Stimulated activated naive B cell treated with anti-CD40 and anti-IgM and Interleukin-4, amounts not matched to agents 10 μg/mL and 1 μg/mL and 100 μg/mL, for 72 hours (primary cell): ENCODE measurements around the gene ACOX3.
"Not testable (repeated sequence)": the region's sequence is repeated elsewhere in the genome, so short reads cannot be mapped to it uniquely, and the experiment has no call there.

Experiments
- ATAC-seq, 2 donors: fragments of 150-1000 bp; cut with Tn5 transposase; replicated peaks; 2 replicates each; pipeline ENCODE4 v1.10.0; 2021; ENCODE audit warnings: moderate library complexity in 1 of 2
- DNase-seq: peaks from one replicate; pipeline ENCODE4 v3.0.0; 2021
- H3K27ac Mint-ChIP-seq: one replicate; pipeline ENCODE4 v1.8.0; 2022; ENCODE audit warnings: mild to moderate bottlenecking, mixed read lengths
- H3K27me3 Mint-ChIP-seq, 2 donors: one replicate each; pipeline ENCODE4 v1.8.0; 2022; ENCODE audit warnings: mixed read lengths in 2 of 2
- H3K36me3 Mint-ChIP-seq, 2 donors: one replicate each; pipeline ENCODE4 v1.8.0; 2022; ENCODE audit warnings: mixed read lengths in 2 of 2, mild to moderate bottlenecking in 1 of 2
- H3K4me1 Mint-ChIP-seq, 2 donors: one replicate each; pipeline ENCODE4 v1.8.0; 2022; ENCODE audit warnings: mixed read lengths in 2 of 2, mild to moderate bottlenecking in 1 of 2
- H3K4me3 Mint-ChIP-seq, 2 donors: one replicate each; pipeline ENCODE4 v1.8.0; 2022; ENCODE audit warnings: mild to moderate bottlenecking in 2 of 2, mixed read lengths in 2 of 2, moderate library complexity in 1 of 2
- H3K9me3 Mint-ChIP-seq, 2 donors: one replicate each; pipeline ENCODE4 v1.8.0; 2022; ENCODE audit warnings: mixed read lengths in 2 of 2, mild to moderate bottlenecking in 1 of 2

ACOX3 gene

GRCh38 chr4:8343262-8343966 lies 97.1 kb downstream of the ACOX3 start:
- Mint-ChIP-seq H3K27ac (no peak overlapping the region), H3K9me3 (peaks cover 1 to 4% of the 10 kb centered on the region in 2 donors), H3K4me3 (no peak overlapping the region), H3K27me3 (peaks cover 5 to 8% of the 10 kb centered on the region in 2 donors), H3K36me3 (no peaks in the 10 kb centered on the region), H3K4me1 (no peaks in the 10 kb centered on the region)
- ATAC-seq = no peak
- no peak for DNase-seq

DNA sequence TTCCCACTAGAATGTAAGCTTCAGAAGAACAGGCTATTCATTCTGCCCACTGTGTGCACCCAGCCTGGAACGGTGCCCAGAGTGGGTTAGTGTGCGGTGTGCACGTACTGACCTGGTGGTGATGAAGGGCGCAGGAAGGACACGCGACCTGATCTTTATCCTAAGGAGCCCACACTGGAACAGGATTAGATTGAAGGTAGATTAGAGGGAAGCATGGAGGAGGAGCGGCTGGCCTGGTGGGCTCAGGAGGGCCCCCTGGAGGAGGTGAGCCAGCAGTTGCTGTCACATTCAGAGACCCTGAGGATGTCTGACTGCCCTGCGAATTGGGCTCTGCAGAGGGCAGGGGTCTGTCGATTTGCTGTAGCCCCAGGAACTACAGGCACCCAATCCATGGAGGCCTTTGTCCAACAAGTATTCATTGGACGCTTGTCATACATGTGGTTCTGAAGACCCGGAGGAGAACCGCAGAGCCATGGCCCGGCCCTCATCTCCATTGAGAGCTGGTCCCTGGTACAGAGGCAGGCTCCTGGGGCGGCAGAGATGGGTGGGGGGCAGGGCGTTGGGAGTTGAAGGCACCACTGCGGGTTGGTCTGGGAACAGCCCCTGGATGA lies 97.8 kb downstream of the ACOX3 start:
- Mint-ChIP-seq H3K4me1 (no peaks in the 10 kb centered on the region), H3K9me3 (peaks cover 6 to 7% of the 10 kb centered on the region in 2 donors), H3K27ac (no peak overlapping the region), H3K27me3 (peaks cover 5 to 8% of the 10 kb centered on the region in 2 donors), H3K36me3 (no peaks in the 10 kb centered on the region), H3K4me3 (no peak overlapping the region)
- no peak for ATAC-seq
- DNase-seq = no peak

GRCh38 chr4:8341691-8342090 lies 98.8 kb downstream of the ACOX3 start:
- H3K4me1 Mint-ChIP-seq = no peaks in the 10 kb centered on the region
- H3K36me3 Mint-ChIP-seq = no peaks in the 10 kb centered on the region
- H3K4me3 Mint-ChIP-seq = no peak overlapping the region
- peaks cover 5 to 8% of the 10 kb centered on the region in 2 donors for H3K27me3 Mint-ChIP-seq
- peaks cover 8 to 9% of the 10 kb centered on the region in 2 donors for H3K9me3 Mint-ChIP-seq
- H3K27ac Mint-ChIP-seq = no peak overlapping the region
- ATAC-seq = no peak
- DNase-seq = no peak

GRCh38 chr4:8341281-8341680 lies 99.2 kb downstream of the ACOX3 start:
- peaks cover 12% of the 10 kb centered on the region in 2 donors for H3K9me3 Mint-ChIP-seq
- not testable (repeated sequence) for H3K4me3 Mint-ChIP-seq, H3K4me1 Mint-ChIP-seq

GRCh38 chr4:8340781-8341241 lies 99.7 kb downstream of the ACOX3 start:
- H3K9me3 Mint-ChIP-seq = peaks cover 15 to 16% of the 10 kb centered on the region in 2 donors
- H3K4me3 Mint-ChIP-seq = no peak overlapping the region
- H3K36me3 Mint-ChIP-seq = no peaks in the 10 kb centered on the region
- DNase-seq (no peak), ATAC-seq (no peak)
- no peaks in the 10 kb centered on the region for H3K4me1 Mint-ChIP-seq
- H3K27me3 Mint-ChIP-seq = peaks cover 5 to 8% of the 10 kb centered on the region in 2 donors
- no peak overlapping the region for H3K27ac Mint-ChIP-seq

More at GRCh38 chr4:8341281-8341680, 99.2 kb downstream of the ACOX3 start:
- DNase-seq, H3K27ac Mint-ChIP-seq, H3K27me3 Mint-ChIP-seq, ATAC-seq, H3K36me3 Mint-ChIP-seq: not testable (repeated sequence)

- Mint-ChIP-seq H3K27ac (no peak overlapping the region), H3K9me3 (peaks cover 19 to 23% of the 10 kb centered on the region in 2 donors), H3K36me3 (peaks cover 3% of the 10 kb centered on the region in 2 donors), H3K4me3 (no peak overlapping the region), H3K4me1 (no peaks in the 10 kb centered on the region), H3K27me3 (peaks cover 5% of the 10 kb centered on the region in 2 donors)
- ATAC-seq = no peak
- no peak for DNase-seq
These were observed 102.1 kb downstream of the ACOX3 start for GRCh38 chr4:8338351-8338961.

DNA sequence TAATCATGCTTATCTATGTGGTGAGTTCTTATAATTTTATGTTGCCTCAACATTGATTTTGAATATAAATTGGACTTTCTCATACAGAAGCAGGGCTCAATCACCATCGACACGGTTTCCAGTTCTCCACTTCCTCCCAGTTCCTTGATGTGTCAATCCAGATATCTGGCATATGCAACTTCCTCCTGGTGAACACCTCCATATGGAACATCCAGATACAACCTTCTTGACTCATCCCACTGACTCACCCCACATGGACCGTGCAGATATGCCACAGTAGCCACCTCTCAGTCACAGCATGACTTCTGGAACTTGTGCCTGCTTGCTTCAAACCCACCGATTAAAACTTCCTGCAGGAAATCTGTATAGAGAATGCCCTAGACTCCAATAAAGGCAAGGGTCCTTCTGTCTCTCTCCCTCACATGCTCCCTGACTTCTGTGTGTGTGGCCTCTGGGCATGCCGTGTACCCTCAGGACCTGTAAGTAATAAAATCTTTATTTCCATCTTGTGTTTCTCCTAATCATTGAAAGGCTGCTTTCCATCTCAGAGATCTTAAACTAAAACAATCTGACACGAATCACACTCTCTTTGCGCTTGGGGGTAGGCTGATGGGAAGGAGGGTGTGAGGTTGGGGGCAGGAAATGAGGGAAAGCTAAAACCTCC lies 104.0 kb downstream of the ACOX3 start:
- DNase-seq (no peak), ATAC-seq (no peak)
- Mint-ChIP-seq H3K9me3 (peaks cover 26 to 32% of the 10 kb centered on the region in 2 donors), H3K27ac (no peak overlapping the region), H3K4me1 (no peaks in the 10 kb centered on the region), H3K36me3 (peaks cover 3 to 8% of the 10 kb centered on the region in 2 donors), H3K4me3 (no peak overlapping the region), H3K27me3 (peaks cover 0 to 4% of the 10 kb centered on the region in 2 donors)

DNA sequence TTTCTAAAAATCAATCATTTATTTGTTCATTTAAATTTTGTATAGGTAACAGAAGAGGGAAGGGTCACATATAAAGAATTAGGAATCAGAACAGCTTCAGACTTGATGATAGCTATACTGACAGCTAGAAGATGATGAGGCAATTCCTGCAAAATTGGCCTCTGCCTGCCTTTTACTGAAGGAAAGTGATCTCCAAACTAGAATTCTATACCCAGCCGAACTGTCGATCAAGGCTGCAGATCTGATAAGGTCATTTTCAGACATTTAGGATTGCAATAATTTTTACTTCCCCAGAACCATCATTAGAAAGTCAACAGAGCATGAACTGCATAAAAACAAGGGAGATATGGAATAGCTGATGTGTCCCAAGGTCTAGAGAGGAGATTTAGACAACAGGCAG lies 104.7 kb downstream of the ACOX3 start:
- Mint-ChIP-seq H3K9me3 (peaks cover 26 to 33% of the 10 kb centered on the region in 2 donors), H3K36me3 (peaks cover 3 to 8% of the 10 kb centered on the region in 2 donors), H3K4me3 (no peak overlapping the region), H3K27me3 (peaks cover 0 to 4% of the 10 kb centered on the region in 2 donors), H3K4me1 (no peaks in the 10 kb centered on the region), H3K27ac (no peak overlapping the region)
- ATAC-seq = no peak
- no peak for DNase-seq

DNA sequence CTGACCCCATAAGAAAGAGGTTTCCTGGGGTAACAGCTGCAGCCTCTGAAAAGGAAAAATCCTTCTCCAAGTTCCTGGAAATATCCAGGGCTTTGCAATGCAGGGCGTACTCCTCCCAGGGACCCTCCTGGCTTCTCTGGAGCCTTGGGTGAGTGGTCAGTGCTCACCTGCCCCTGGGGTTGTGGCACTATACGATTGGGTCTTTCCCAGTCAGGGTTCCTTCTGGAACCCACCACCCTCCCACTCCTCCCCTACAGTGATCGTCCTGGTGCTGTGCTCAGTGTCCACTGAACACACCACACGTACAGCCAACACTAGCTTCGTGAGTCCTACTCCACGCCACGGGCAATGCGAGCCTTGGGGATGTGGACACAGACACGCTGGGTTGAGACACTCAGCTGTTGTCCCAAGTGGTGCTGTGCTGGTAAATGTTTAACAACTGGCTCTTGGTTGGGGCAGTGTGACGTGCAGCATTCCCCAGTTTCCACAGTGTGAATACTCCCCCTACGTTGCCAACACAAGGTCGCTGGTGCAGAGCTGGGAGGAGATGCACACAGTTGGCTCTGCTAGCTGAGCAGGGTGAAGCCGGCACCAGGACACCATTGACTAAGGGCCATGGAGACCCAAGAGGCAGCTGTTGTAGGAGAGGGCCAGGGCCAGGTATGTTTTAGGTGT lies 105.6 kb downstream of the ACOX3 start:
- no peak overlapping the region for H3K27ac Mint-ChIP-seq
- ATAC-seq = no peak
- no peaks in the 10 kb centered on the region for H3K4me1 Mint-ChIP-seq
- peaks cover 26 to 33% of the 10 kb centered on the region in 2 donors for H3K9me3 Mint-ChIP-seq
- H3K4me3 Mint-ChIP-seq = no peak overlapping the region
- peaks cover 3 to 8% of the 10 kb centered on the region in 2 donors for H3K36me3 Mint-ChIP-seq
- H3K27me3 Mint-ChIP-seq = peaks cover 0 to 4% of the 10 kb centered on the region in 2 donors
- DNase-seq = no peak

DNA sequence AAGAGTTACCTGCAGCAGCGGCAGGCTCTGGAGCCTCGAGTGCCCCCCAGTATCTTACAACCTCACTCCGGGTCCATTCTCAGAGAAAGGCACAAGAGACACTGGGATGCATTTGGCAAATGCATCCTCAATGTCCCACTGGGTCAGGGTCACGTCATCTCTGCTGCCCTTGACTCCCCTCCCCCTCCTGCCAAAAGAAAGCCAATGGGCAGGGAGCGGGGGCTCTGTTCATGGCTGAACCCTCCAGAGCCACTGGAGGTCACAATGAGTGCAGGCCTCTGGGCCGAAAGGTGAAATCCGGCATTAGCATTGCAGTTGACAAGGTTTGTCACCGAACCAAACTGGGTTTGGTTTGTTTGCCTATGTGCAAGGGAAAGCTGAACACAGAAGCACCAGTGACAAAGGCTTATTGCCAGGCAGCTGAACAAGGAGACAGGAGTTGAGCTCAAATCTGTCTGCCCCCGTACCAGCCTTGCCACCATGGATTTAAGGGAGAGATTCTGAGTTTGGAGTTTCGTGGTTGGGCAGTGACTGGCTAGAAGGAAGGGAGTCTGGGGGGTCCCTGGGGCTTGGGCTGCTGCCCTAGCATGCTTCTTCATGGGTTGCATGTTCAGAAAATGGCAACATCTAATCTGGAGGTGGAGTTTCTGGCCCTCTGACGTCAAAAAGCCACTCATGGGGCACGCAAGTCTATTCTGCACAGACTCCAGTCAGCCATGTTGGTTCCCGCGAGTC lies 106.6 kb downstream of the ACOX3 start:
- no peak overlapping the region for H3K4me3 Mint-ChIP-seq
- DNase-seq (no peak), ATAC-seq (no peak)
- peaks cover 0 to 4% of the 10 kb centered on the region in 2 donors for H3K27me3 Mint-ChIP-seq
- no peak overlapping the region for H3K27ac Mint-ChIP-seq
- H3K9me3 Mint-ChIP-seq = peaks cover 24 to 33% of the 10 kb centered on the region in 2 donors
- no peaks in the 10 kb centered on the region for H3K4me1 Mint-ChIP-seq
- peaks cover 3 to 8% of the 10 kb centered on the region in 2 donors for H3K36me3 Mint-ChIP-seq

DNA sequence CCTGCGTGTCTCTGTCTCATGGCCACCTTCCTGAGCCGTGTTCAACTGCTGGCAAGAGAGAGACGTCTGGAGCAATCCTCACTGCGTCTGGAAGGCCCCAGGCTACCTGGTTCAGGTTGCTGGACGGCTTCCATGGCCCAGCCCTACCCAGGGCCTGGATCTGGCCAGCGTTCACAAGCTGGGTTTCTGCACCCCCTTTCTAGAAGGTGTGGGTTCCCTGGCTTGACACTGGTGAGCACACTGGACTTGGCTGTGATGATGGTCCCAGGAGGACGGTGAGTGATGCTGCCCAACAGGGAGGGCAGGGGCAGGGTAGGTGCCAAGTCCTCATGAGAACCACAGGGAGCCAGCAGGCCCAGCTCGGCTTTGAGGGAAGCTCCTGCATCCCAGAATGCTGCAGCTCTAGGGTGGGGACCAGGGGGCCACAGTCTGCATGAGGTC lies 107.6 kb downstream of the ACOX3 start:
- Mint-ChIP-seq H3K4me1 (no peaks in the 10 kb centered on the region), H3K9me3 (peaks cover 19 to 27% of the 10 kb centered on the region in 2 donors), H3K4me3 (no peak overlapping the region), H3K36me3 (peaks cover 3 to 8% of the 10 kb centered on the region in 2 donors), H3K27ac (no peak overlapping the region), H3K27me3 (peaks cover 0 to 4% of the 10 kb centered on the region in 2 donors)
- ATAC-seq (no peak), DNase-seq (no peak)

- H3K4me3 Mint-ChIP-seq = no peak overlapping the region
These were observed 108.3 kb downstream of the ACOX3 start for GRCh38 chr4:8332038-8332857.

More at GRCh38 chr4:8332038-8332857, 108.3 kb downstream of the ACOX3 start:
- no peaks in the 10 kb centered on the region for H3K4me1 Mint-ChIP-seq
- peaks cover 3 to 8% of the 10 kb centered on the region in 2 donors for H3K36me3 Mint-ChIP-seq
- H3K27ac Mint-ChIP-seq = no peak overlapping the region
- ATAC-seq = no peak
- peaks cover 19 to 27% of the 10 kb centered on the region in 2 donors for H3K9me3 Mint-ChIP-seq
- peaks cover 0 to 4% of the 10 kb centered on the region in 2 donors for H3K27me3 Mint-ChIP-seq
- no peak for DNase-seq
